Kidney tubule cell (primary cell): Measurements from ENCODE around the gene ISLR2.
"Not testable (repeated sequence)": the region's sequence is repeated elsewhere in the genome, so short reads cannot be mapped to it uniquely, and the experiment has no call there.

Experiments
- DNase-seq: peaks from one replicate; pipeline ENCODE4 v3.0.0-alpha.2; 2018; ENCODE audit warnings: low spot score

ISLR2 gene

GRCh38 chr15:74157868-74158827 lies 27.8 kb downstream of the ISLR2 start:
- DNase-seq = no peak

GRCh38 chr15:74158855-74159650 lies 28.7 kb downstream of the ISLR2 start:
- DNase-seq = no peak

- DNase-seq = no peak
Measured at GRCh38 chr15:74159773-74160172, 29.4 kb downstream of the ISLR2 start.

GRCh38 chr15:74160390-74160789 lies 30.0 kb downstream of the ISLR2 start:
- DNase-seq = not testable (repeated sequence)

- DNase-seq = not testable (repeated sequence)
Measured at GRCh38 chr15:74162195-74162536, 31.8 kb downstream of the ISLR2 start.

GRCh38 chr15:74165461-74165860 lies 35.1 kb downstream of the ISLR2 start:
- DNase-seq = no peak

- no peak for DNase-seq
Measured at GRCh38 chr15:74167891-74168331, 37.5 kb downstream of the ISLR2 start.

GRCh38 chr15:74168711-74169126 lies 38.3 kb downstream of the ISLR2 start:
- DNase-seq = no peak

- DNase-seq = no peak
Measured at GRCh38 chr15:74170071-74170844, 39.9 kb downstream of the ISLR2 start.

GRCh38 chr15:74170875-74171578 lies 40.6 kb downstream of the ISLR2 start:
- no peak for DNase-seq

- no peak for DNase-seq
Measured at GRCh38 chr15:74171965-74172541, 41.7 kb downstream of the ISLR2 start.

GRCh38 chr15:74172701-74173379 lies 42.5 kb downstream of the ISLR2 start:
- DNase-seq = no peak

- DNase-seq = no peak
Measured at GRCh38 chr15:74173380-74174218, 43.2 kb downstream of the ISLR2 start, which contains the start of gene ISLR. Gene ISLR (plus strand): TSS chr15:74173710. CDS start chr15:74174859, 1,149 bp downstream.

GRCh38 chr15:74174219-74174957 lies 44.0 kb downstream of the ISLR2 start:
- DNase-seq = no peak

GRCh38 chr15:74174958-74175253 lies 44.5 kb downstream of the ISLR2 start:
- DNase-seq = no peak

GRCh38 chr15:74175271-74176191 lies 45.1 kb downstream of the ISLR2 start:
- DNase-seq = no peak

GRCh38 chr15:74176262-74177214 lies 46.2 kb downstream of the ISLR2 start:
- DNase-seq = no peak
